H9 (cell line): ENCODE data around the gene FRY. TPM values are rescaled to one million over a fixed set of nuclear protein-coding genes. Genes with fewer than 3 reads are reported as not detected.

ENCODE experiments used
- DNase-seq: peaks from one replicate; pipeline ENCODE4 v3.0.0-alpha.2; 2017
- H2AFZ ChIP-seq: one replicate; pipeline ENCODE4 v1.6.1; 2013; ENCODE audit warnings: mild to moderate bottlenecking, low read length, control low read depth, moderate library complexity
- H2AK5ac ChIP-seq: 2 replicates; pipeline ENCODE4 v1.6.1; 2013; ENCODE audit warnings: low read length, control low read depth, mixed read lengths; ENCODE audit not compliant: insufficient read length
- H2BK120ac ChIP-seq: one replicate; pipeline ENCODE4 v1.6.1; 2013; ENCODE audit warnings: low read depth, mild to moderate bottlenecking, low read length, control low read depth, inconsistent platforms; ENCODE audit not compliant: poor library complexity, severe bottlenecking
- H2BK12ac ChIP-seq: 2 replicates; pipeline ENCODE4 v1.6.1; 2013; ENCODE audit warnings: low read length, control low read depth, mixed read lengths, low read depth; ENCODE audit not compliant: insufficient read length
- H2BK15ac ChIP-seq: 2 replicates; pipeline ENCODE4 v1.6.1; 2013; ENCODE audit warnings: low read depth, low read length, control low read depth
- H2BK20ac ChIP-seq: one replicate; pipeline ENCODE4 v1.6.1; 2013; ENCODE audit warnings: low read depth, mild to moderate bottlenecking, low read length, control low read depth, inconsistent platforms; ENCODE audit not compliant: poor library complexity, severe bottlenecking
- H2BK5ac ChIP-seq: 2 replicates; pipeline ENCODE4 v1.6.1; 2013; ENCODE audit warnings: low read length, control low read depth, mixed read lengths; ENCODE audit not compliant: insufficient read length
- H3K14ac ChIP-seq: 2 replicates; pipeline ENCODE4 v1.6.1; 2013; ENCODE audit warnings: low read length, control low read depth; ENCODE audit not compliant: insufficient read depth
- H3K18ac ChIP-seq: 2 replicates; pipeline ENCODE4 v1.6.1; 2013; ENCODE audit warnings: low read depth, mild to moderate bottlenecking, mixed read lengths, low read length, control low read depth; ENCODE audit not compliant: insufficient read length
- H3K23ac ChIP-seq: 2 replicates; pipeline ENCODE4 v1.6.1; 2013; ENCODE audit warnings: low read length, control low read depth, mixed read lengths, low read depth; ENCODE audit not compliant: insufficient read length
- H3K23me2 ChIP-seq: 2 replicates; pipeline ENCODE4 v1.6.1; 2013; ENCODE audit warnings: low read depth, mild to moderate bottlenecking, mixed read lengths, low read length, control low read depth; ENCODE audit not compliant: insufficient read length, poor library complexity, severe bottlenecking
- H3K27ac ChIP-seq: 2 replicates; pipeline ENCODE4 v1.5.1; 2013; ENCODE audit warnings: low read length, control low read depth, mixed read lengths, low read depth; ENCODE audit not compliant: insufficient read length
- H3K27me3 ChIP-seq: 2 replicates; pipeline ENCODE4 v1.6.1; 2013; ENCODE audit warnings: low read length, control low read depth, inconsistent platforms; ENCODE audit not compliant: insufficient read depth
- H3K4ac ChIP-seq: 2 replicates; pipeline ENCODE4 v1.6.1; 2013; ENCODE audit warnings: low read depth, mild to moderate bottlenecking, control low read depth, inconsistent platforms, low read length, moderate library complexity
- H3K4me1 ChIP-seq: 2 replicates; pipeline ENCODE4 v1.6.1; 2013; ENCODE audit warnings: low read length, control low read depth, inconsistent platforms; ENCODE audit not compliant: insufficient read depth
- H3K4me2 ChIP-seq: 2 replicates; pipeline ENCODE4 v1.6.1; 2013; ENCODE audit warnings: low read length, control low read depth, mixed read lengths; ENCODE audit not compliant: insufficient read length, insufficient read depth
- H3K56ac ChIP-seq: 2 replicates; pipeline ENCODE4 v1.6.1; 2013; ENCODE audit warnings: low read depth, mild to moderate bottlenecking, mixed read lengths, low read length, control low read depth; ENCODE audit not compliant: insufficient read length
- H3K79me1 ChIP-seq: 2 replicates; pipeline ENCODE4 v1.6.1; 2013; ENCODE audit warnings: low read depth, mild to moderate bottlenecking, moderate library complexity, low read length, control low read depth, inconsistent platforms; ENCODE audit not compliant: insufficient read depth, poor library complexity, severe bottlenecking
- H3K79me2 ChIP-seq: 2 replicates; pipeline ENCODE4 v1.6.1; 2013; ENCODE audit warnings: low read length, control low read depth, inconsistent platforms; ENCODE audit not compliant: insufficient read depth
- H3K9ac ChIP-seq: 2 replicates; pipeline ENCODE4 v1.6.1; 2013; ENCODE audit warnings: low read length, control low read depth, mixed read lengths; ENCODE audit not compliant: insufficient read length; ENCODE audit errors: extremely low read depth
- H3K9me3 ChIP-seq: one replicate; pipeline ENCODE4 v1.6.1; 2013; ENCODE audit warnings: low read depth, low read length, inconsistent platforms; ENCODE audit not compliant: control insufficient read depth
- H3T11ph ChIP-seq: one replicate; pipeline ENCODE4 v1.6.1; 2013; ENCODE audit warnings: mild to moderate bottlenecking, low read length, control low read depth, inconsistent platforms
- H4K20me1 ChIP-seq: one replicate; pipeline ENCODE4 v1.6.1; 2013; ENCODE audit not compliant: control insufficient read depth, insufficient read length, insufficient read depth
- H4K5ac ChIP-seq: 2 replicates; pipeline ENCODE4 v1.6.1; 2013; ENCODE audit warnings: low read depth, mild to moderate bottlenecking, mixed read lengths, low read length, control low read depth; ENCODE audit not compliant: insufficient read length
- H4K8ac ChIP-seq: replicated peaks from 2 replicates; pipeline ENCODE4 v1.6.1; 2013; ENCODE audit warnings: low read length, control low read depth, mixed read lengths, low read depth; ENCODE audit not compliant: insufficient read length
- H4K91ac ChIP-seq: 2 replicates; pipeline ENCODE4 v1.6.1; 2013; ENCODE audit warnings: low read depth, mild to moderate bottlenecking, moderate library complexity, mixed read lengths, low read length, control low read depth; ENCODE audit not compliant: insufficient read length
- H3K27ac Mint-ChIP-seq, 3 experiments: 2 replicates in 2 of 3; 3 replicates in 1 of 3; pipeline ENCODE4 v1.8.0; 2020 to 2021; ENCODE audit warnings: mixed read lengths in 3 of 3, mild to moderate bottlenecking in 1 of 3, moderate library complexity in 1 of 3
- H3K27me3 Mint-ChIP-seq: 2 replicates; pipeline ENCODE4 v1.8.0; 2021; ENCODE audit warnings: low read depth, mild to moderate bottlenecking, moderate library complexity, mixed read lengths
- H3K36me3 Mint-ChIP-seq, 3 experiments: 2 replicates in 2 of 3; 3 replicates in 1 of 3; pipeline ENCODE4 v1.8.0; 2020 to 2021; ENCODE audit warnings: low read depth in 3 of 3, mixed read lengths in 3 of 3; ENCODE audit not compliant: insufficient read depth in 1 of 3
- H3K4me1 Mint-ChIP-seq, 2 experiments: 2 replicates each; pipeline ENCODE4 v1.8.0; 2020; ENCODE audit warnings: mixed read lengths in 2 of 2
- H3K4me3 Mint-ChIP-seq, 2 experiments: 2 replicates in 1 of 2; 3 replicates in 1 of 2; pipeline ENCODE4 v1.8.0; 2020 to 2021; ENCODE audit warnings: mild to moderate bottlenecking in 2 of 2, mixed read lengths in 2 of 2, moderate library complexity in 1 of 2
- H3K9me3 Mint-ChIP-seq, 2 experiments: 2 replicates in 1 of 2; 3 replicates in 1 of 2; pipeline ENCODE4 v1.8.0; 2020; ENCODE audit warnings: mild to moderate bottlenecking in 2 of 2, mixed read lengths in 2 of 2, moderate library complexity in 1 of 2
- CTCF ChIP-seq: fragments of 200-600 bp; sonication (generic); conservative IDR thresholded peaks from 3 replicates; pipeline ENCODE4 v1.8.0; 2021; ENCODE audit warnings: antibody characterized with exemption, mild to moderate bottlenecking
- WGBS: extraction: QIAGEN DNeasy Blood & Tissue Kit; methylation state at CpG from one replicate; pipeline ENCODE4 v1.1.7; 2013; ENCODE audit warnings: missing lambda C conversion rate, low lambda C conversion rate, mixed read lengths; ENCODE audit not compliant: insufficient read length; ENCODE audit errors: extremely low coverage; 5-methylcytosine and 5-hydroxymethylcytosine counted together
- total RNA-seq: library from RNA; stranded (reverse); gene quantifications from 2 replicates; pipeline ENCODE4 v1.2.1, GENCODE V29; 2021

FRY gene
- total RNA-seq, 1 experiment from 2014 or later, result 5.2 TPM

GRCh38 chr13:32139251-32139650 is 107.7 kb downstream of the FRY start:
- Histone ChIP-seq H3K18ac (no peak overlapping the region), H3K9me3 (no peaks in the 10 kb centered on the region), H3K4me1 (no peaks in the 10 kb centered on the region; the same call in 1 of the 2 replicates), H3K4me2 (no peak overlapping the region), H3K23ac (no peak overlapping the region), H2BK12ac (no peak overlapping the region), H3K79me2 (no peaks in the 10 kb centered on the region), H3K23me2 (no peaks in the 10 kb centered on the region), H2BK120ac (no peak overlapping the region), H3K79me1 (no peaks in the 10 kb centered on the region), H3K56ac (no peak overlapping the region), H2BK15ac (no peak overlapping the region), H4K20me1 (no peaks in the 10 kb centered on the region), H2AFZ (no peak overlapping the region), H3K9ac (no peak overlapping the region), H3K14ac (no peak overlapping the region), H4K91ac (no peak overlapping the region), H3K4ac (no peak overlapping the region), H2BK20ac (no peak overlapping the region), H3K27ac (no peak overlapping the region), H3K27me3 (no peaks in the 10 kb centered on the region), H3T11ph (no peak overlapping the region), H2BK5ac (no peak overlapping the region), H2AK5ac (no peak overlapping the region), H4K5ac (no peak overlapping the region), H4K8ac (no peak overlapping the region)
- no CpG with 5 or more reads among the region's 5 CpGs for WGBS
- H3K27me3 Mint-ChIP-seq, result no peaks in the 10 kb centered on the region
- no peak for DNase-seq
- TF ChIP-seq CTCF, result no peak
- H3K4me3 Mint-ChIP-seq, result no peak overlapping the region
- H3K4me1 Mint-ChIP-seq, result peaks cover 12 to 19% of the 10 kb centered on the region in 2 experiments
- H3K36me3 Mint-ChIP-seq, result no peaks in the 10 kb centered on the region
- H3K9me3 Mint-ChIP-seq, result no peaks in the 10 kb centered on the region
- H3K27ac Mint-ChIP-seq, result peak overlapping the region in 2 of 3 experiments; percentile 26 to 28; a peak in 2 of 7 replicates
